ENCODE measurements around the gene IRAK3.
"Not testable (repeated sequence)": the region's sequence is repeated elsewhere in the genome, so short reads cannot be mapped to it uniquely, and the experiment has no call there.

Gene IRAK3

DNA sequence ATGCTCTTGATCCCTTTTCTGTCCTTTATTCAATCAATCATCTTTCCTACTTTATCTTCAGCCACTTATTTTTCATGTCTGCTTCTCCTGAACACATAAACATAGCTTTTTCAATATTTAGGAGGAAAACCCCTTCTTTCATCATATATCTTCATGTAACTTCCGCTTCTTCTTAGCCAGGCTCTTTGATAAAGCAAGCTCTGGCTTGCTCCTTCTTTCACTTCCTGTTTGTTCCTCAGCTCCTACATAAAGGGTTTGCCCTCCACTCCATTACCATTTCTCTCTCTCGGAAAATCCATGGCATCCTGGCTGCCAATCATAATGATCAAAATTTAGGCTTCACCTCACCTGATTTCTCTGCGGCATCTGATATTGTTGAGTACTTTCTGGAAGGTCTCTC, 79.5 kb downstream of the IRAK3 start:
- no peak for FAIRE-seq

DNA sequence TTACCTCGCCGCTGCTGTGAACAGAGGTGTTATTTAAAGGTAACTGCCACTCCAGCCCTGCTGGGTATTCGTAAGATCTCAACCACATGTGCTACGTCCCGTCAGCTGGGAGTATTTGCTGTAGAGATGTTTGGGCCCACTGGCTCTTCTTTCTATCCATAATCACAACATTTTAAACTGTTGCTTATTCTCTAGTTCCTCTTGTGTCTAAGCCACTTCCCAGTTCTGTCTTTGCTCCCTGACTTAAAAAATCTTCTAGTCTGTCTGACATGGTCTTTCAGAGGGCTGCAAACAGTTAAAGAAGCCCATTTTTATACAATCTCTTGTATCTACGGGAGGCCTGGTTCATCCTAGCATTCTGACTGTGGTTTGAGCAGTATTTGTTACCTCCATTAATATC, 80.1 kb downstream of the IRAK3 start:
- FAIRE-seq, result no peak

DNA sequence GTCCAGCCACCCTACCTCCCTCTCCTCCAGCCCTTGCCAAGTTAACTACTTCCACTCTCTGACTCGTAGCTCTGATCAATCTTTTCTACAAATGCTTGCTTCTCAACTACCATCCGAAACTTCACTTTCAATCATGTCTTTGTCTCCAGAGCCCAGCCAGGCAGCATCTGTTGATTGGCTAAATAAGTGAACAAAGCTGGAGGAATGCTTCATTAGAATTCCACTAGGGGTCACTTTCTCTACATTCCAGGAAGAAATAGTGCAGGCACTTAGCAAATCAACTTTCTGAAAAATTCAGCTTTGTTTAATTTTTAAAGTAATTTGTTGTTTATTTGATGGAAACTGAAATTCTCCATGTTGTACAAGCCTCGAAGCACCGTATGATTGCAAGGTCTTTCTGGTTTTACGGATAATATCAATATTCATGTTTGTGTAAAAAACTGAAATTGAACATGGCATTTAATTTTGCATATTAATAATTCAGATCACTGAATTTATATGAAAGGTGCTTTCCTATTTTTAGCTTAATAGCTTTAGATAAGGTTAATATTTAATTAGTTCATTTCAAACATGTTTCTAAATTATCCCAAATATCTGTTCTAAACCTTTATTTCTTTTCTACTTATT, 80.9 kb downstream of the IRAK3 start:
- FAIRE-seq, result peak; percentile 85

DNA sequence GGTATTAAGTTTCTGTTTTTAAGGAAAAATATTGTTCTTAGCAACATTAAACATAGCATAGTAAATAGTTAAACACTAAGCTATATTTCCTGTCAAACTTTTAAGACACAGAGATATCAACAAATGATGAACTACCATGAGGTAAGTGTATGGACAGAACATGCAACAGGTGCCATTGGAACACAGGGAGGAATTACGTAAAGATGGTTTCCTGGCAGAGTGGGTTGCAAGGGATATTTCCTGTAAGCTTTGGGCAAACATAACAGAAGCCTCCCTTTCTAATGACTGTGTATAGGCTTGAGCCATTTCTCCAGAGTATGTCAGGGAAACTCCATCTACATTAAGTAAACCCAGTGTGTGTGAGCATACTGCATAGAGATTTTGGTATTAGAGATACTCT, 81.6 kb downstream of the IRAK3 start:
- no peak for FAIRE-seq

DNA sequence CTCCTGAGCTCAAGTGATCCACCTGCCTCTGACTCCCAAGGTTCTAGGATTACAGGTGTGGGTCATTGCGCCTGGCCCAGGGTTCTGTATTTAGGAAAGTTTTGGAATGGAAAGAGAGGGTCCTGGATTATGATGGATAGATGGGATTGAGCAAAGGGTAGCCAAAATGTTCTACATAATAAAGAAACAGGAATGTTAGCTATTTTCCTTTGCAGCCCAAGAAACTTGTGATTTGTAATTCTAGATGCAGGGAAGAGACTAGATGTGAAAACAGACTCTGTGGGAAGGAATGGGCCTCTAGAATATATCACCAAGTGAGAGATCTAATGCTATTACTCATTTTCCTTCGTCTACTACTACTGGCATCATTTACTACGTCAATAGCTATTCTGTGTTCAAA, 83.6 kb downstream of the IRAK3 start:
- no peak for FAIRE-seq

DNA sequence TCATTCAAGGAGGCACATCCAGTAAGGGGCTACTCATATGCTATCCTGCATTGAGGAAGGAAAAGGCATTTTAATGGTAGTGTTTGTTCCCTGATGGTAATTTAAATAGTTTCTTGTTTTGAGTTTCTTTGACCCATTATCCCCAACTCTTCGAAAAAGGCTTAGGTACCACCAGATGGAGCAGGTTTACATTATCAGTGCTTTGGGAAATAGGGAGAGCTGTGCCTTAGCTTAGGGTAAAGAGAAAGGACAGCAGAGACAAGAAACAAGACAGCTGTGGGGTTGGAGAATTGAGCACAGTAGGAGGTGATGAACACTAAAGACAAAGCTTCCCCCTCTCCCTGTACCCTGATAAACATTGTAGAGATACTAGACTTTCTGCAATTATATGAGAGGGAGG, 84.1 kb downstream of the IRAK3 start:
- FAIRE-seq, result no peak

DNA sequence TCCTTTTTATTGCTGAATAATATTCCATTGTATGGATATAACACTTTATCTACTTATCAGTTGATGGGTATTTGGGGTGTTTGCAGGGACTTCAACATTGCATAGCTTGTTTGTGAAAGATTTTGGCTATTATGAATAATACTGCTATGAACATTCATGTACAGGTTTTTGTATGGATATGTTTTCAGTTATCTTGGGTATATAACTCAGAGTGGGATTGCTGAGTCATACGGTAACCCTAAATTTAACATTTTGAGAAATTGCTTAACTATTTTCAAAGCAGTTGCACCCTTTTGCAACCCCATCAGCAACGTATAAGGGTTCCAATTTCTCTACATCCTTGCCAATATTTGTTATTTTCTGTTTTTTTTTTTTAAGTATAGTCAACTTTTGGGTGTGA, 86.0 kb downstream of the IRAK3 start:
- no peak for FAIRE-seq

DNA sequence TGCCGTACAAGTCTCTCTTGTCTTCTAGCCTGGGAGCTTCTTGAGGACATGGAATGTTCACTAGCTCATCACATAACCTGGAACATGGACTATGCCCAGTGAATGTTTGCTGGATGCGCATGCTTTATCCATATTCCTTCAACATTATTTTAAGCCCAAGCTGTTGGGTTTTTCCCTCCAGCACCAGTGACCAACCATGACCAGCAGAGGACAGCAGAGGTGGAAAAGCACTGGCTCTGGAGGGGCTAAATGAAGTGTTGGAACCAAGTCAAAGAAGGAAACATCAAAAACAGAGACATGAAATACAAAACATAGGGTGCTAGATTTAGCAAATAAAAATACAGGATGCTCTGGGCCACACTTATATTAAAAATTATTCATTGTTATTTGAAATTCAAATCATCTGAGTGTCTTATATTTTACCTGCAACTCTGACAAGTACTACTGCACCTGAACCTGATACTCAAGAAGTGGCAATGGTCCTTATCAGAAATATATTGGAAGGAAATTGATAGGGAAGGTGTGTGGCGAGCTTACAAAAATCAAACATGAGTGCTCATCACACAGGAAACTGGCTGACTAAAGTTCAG, 90.2 kb downstream of the IRAK3 start:
- no peak for FAIRE-seq

DNA sequence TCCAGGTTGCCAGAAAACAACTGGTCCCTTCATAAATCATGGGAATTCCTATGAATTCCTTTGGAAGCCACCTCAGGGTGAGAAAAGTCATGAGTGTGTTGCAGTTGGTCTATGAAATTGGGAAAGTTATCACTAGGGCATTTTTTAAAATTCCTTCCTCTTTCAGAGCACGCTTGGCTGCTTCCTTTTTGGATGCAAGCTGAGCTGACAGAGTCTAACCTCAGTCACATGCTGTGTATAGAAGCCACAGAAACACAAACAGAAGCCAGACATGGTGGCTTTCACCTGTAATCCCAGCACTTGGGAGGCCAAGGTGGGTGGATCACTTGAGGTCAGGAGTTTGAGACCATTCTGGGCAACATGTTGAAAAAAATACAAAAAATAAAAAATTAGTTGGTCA, 91.5 kb downstream of the IRAK3 start:
- FAIRE-seq, result no peak

DNA sequence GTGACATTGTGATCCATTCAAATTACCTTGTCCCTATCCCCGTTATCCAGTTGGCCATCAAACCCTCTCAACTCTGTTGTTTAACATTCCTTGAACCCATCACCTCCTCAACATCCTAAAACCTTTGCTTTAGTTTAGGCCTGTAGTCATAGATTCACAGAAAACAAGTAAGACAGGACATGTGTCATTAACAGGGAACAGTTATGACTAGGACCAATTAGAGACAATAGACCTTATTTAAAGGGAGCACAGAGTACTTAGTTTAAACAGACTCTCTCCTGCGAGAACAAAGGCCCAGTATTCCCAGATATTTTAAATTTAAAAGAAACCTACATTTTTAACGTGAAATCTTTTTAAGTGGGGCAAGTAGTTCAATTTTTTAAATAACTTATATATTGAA, 93.2 kb downstream of the IRAK3 start:
- no peak for FAIRE-seq

DNA sequence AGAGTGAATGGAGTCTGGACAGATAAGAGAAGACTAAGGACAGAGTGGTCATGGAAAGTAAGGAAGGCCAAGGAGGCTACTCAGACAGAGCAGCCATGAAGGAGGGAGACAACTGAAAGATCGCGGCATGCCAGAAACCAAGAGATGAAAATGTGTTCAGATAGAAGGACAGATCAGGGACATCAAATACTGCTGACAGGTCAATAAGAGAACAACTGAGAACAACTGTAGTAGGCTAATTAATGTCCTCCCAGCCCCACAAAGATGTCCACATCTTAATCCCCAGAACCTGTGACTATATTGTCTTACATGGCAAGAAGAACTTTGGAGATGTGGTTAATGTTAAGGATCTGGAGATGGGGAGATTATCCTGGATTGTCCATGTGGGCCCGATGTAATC, 98.3 kb downstream of the IRAK3 start:
- no peak for FAIRE-seq

DNA sequence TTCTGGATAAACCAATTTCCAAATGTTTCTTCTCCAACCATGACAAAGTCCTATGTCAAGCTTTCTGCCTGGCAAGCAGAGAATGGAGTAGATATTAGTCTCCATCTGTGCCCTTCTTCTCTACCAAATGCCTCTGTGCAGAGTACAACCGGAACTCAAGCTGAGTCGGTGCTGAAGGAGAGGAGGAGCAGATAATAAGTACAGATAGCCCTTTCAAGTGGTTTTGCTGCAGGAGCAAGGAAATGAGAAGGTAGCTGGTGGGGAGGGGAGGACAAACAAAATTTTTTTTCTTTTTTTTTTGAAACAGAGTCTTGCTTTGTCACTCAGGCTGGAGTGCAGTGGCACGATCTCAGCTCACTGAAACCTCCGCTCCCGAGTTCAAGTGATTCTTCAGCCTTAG, 99.1 kb downstream of the IRAK3 start:
- FAIRE-seq, result no peak

DNA sequence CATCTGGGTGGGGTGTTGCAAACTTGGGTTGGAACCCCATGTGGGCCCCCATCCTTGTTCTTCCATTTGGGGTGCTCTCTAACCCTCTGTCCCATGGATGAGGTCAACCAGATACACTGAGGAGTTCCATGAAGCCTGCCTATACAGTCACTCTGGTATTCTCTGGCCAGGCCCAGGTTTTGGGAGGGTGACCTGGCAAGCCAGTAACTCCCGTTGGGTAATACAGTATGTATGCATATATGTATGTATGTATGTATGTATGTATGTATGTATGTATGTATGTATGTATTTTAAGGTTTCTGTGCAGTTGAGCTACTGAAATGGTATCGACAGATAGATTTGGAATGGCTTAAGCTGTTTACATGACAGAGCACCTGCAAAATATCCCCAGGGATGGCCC, 100.5 kb downstream of the IRAK3 start:
- no peak for FAIRE-seq

DNA sequence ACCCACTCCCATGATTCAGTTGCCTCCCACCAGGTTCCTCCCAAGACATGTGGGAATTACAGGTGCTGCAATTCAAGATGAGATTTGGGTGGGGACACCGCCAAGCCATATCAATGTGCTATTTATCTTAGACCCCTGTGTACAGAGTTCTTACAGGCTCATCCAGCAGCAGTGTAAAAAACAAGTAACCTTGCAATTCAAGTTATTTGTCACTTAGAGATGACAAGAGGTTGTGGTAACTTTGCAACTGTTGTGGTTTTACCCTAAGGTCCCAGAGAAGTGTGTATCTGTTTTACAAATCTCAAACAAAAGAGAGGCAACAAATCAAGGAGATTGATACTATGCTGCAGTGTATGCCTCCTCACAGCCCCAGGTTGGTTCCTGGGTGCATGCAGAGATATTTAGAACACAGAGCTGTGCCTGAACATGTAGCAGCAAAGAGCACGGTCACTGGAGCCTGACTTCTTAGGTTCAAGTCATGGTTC, 101.7 kb downstream of the IRAK3 start:
- FAIRE-seq, result no peak

DNA sequence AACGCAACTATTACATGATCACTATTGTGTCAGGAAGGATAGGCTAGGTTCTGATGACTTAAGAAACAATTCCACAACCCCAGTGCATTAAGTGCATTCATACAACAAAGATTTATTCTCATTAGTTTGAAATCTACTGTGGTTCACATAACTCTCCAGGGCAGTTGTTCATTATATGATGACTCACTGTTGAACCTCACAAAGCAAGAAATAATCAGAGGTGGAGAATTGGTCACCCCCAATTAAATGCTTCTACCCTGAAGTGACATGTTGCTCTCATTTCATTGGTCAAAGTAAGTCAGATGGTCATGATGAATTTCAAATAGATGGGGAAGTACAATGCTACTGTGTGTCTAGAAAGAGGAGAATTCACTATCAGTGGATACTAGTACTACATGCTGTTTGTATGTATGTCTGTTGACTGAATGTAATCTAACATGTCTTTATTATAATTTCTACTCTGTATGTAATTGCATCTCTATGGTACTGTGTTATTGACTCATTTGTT, 107.2 kb downstream of the IRAK3 start:
- FAIRE-seq, result no peak

DNA sequence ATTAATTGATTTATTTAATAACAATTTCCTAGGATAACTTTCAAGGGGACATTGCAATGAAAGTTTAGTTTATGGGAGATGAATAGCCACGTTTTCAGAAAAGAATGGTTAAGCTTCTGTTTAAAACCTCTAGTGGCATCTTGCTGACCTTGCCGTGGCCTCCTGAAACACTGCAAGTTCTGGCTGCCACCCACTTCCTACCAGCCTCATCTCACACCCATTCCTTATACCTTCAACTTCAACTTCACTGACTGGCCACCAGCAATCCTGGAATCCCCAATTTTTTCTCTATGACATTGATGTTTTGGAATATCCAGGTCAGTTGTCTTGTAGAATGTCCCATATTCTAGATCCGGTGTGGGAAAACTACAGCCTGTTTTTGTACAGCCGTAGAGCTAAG, 108.1 kb downstream of the IRAK3 start:
- no peak for FAIRE-seq

DNA sequence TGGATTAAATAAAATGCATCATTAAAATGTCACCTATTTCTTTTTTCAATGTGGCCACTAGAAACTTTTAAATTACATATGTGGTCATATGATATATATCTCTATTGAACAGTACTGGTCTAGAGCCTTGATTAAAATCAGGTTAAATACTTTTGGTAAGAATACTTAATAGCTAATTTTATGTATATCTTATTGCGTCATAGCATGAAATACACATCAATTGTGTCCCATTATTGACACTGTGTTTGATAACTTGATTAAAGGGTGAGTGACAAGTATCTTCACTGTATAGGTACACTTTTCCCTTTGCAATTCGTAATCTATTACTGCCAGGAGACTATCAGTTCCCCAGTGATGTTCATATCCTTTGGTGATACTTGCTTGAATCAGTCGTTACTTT, 108.9 kb downstream of the IRAK3 start:
- FAIRE-seq, result no peak

DNA sequence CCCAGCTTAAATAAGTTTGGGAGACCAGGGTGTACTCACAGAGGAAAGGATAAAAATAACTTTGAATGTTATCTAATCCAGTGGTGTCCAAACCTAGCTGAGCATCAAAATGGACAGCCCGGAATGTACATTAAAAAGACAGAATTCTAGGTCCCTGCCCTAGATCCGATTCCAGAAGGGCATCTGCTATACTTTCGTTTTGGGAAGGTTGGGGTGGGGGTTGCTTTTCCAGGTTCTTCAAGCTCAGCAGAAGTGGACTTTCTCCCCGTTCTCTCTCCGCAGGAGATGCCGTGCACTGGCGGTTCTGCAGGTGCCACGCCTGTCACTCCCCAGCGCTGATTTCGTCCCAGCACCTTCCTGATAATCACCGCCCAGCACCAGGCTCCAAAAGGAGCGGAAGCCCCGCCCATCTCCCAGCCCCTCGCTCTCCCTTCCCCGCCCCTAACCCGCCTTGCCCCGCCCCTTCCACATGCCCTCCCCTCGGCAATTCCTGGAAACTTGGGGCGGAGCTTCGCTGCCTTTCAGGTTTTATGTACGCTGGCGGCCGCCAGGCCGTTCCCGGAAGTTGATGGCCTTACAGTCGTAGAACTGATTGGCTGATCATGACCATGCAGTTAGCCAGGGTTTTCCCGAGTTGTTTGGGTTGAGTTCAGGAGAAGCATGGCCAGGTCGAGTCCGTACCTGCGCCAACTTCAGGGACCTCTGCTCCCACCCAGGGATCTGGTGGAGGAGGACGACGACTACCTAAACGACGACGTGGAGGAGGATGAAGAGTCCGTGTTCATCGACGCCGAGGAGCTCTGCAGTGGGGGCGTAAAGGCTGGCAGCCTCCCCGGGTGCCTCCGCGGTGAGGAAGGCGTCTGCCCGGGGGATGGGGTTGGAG, 113.2 kb downstream of the IRAK3 start, which contains the start of gene HELB:
Gene HELB (plus strand): TSS at position 550 of the 883 bp plus-strand sequence. CDS start 111 bp downstream, at position 661.
- peak; percentile 56 for FAIRE-seq

DNA sequence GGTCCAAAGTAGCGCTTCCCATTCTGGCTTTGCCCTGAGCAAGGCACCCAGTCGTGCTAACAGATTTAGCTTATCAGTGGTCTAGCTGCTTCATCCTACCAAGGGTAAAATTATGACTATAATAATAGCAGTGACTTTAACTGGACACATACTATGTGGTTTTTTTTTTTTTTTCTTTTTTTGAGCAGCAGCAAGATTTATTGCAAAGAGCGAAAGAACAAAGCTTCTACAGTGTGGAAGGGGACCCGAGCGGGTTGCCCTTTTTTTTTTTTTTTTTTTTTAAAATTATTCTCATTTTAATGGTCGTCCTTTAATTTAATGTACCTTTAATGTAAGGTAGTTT, 113.8 kb downstream of the IRAK3 start:
- FAIRE-seq, result no peak

DNA sequence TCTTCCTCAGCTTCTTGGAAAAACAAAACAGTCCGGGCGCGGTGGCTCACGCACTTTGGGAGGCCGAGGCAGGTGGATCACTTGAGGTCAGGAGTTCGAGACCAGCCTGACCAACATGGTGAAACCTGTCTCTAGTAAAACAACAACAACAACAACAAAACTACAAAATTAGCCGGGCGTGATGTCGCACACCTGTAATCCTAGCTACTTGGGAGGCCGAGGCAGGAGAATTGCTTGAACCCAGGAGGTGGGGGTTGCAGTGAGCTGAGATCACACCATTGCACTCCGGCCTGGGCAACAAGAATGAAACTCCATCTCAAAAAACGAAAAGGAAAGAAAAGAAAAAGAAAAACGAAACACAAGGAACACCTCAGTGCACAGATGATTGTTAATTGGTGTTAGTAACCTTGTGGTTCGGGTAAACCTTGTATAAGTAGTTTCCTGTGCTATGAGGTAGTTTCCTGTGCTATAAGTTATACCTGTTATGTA, 114.3 kb downstream of the IRAK3 start:
- not testable (repeated sequence) for FAIRE-seq
